WTC11 (cell line): Measurements from ENCODE around the gene TMEM204. TPM values are rescaled to one million over a fixed set of nuclear protein-coding genes. Genes with fewer than 3 reads are reported as not detected.

Experiments used
- ATAC-seq: fragments of 200-7000 bp; cut with Tn5 transposase; 2 replicates; pipeline ENCODE4 v1.10.0; 2021; ENCODE audit warnings: mild to moderate bottlenecking, moderate library complexity
- CTCF ChIA-PET: fragments of 300-600 bp; sonication (Branson Sonifier 250); formaldehyde crosslinking; loops from one replicate; lab custom pipeline; 2021; ENCODE audit warnings: antibody characterized with exemption; lab: Charles Lee
- POLR2A ChIA-PET: fragments of 350-600 bp; sonication (Branson Sonifier 250); formaldehyde crosslinking; loops from one replicate; lab custom pipeline; 2021; ENCODE audit warnings: antibody characterized with exemption; lab: Charles Lee
- DNase-seq: peaks from one replicate; pipeline ENCODE4 v3.0.0; 2021; ENCODE audit warnings: low spot score
- H3K27ac Mint-ChIP-seq: 2 replicates; pipeline ENCODE4 v1.8.0; 2021; ENCODE audit warnings: mixed read lengths
- H3K27me3 Mint-ChIP-seq: 2 replicates; pipeline ENCODE4 v1.8.0; 2021; ENCODE audit warnings: low read depth, mild to moderate bottlenecking, moderate library complexity, mixed read lengths
- H3K36me3 Mint-ChIP-seq: 2 replicates; pipeline ENCODE4 v1.8.0; 2021; ENCODE audit warnings: mixed read lengths
- H3K4me1 Mint-ChIP-seq: 2 replicates; pipeline ENCODE4 v1.8.0; 2022; ENCODE audit warnings: mixed read lengths
- H3K4me3 Mint-ChIP-seq: 2 replicates; pipeline ENCODE4 v1.8.0; 2021; ENCODE audit warnings: mild to moderate bottlenecking, moderate library complexity, mixed read lengths
- H3K9me3 Mint-ChIP-seq: 2 replicates; pipeline ENCODE4 v1.8.0; 2021; ENCODE audit warnings: mixed read lengths
- ATF1 ChIP-seq: sonication (generic); formaldehyde crosslinking; IDR thresholded peaks from 2 replicates; pipeline ENCODE4 v1.8.1; 2023; ENCODE audit warnings: mild to moderate bottlenecking, moderate library complexity, missing genetic modification reagents
- CREM ChIP-seq: sonication (generic); formaldehyde crosslinking; IDR thresholded peaks from 2 replicates; pipeline ENCODE4 v1.8.1; 2022; ENCODE audit warnings: mild to moderate bottlenecking, missing genetic modification reagents, moderate library complexity
- ESRRA ChIP-seq: sonication (generic); formaldehyde crosslinking; IDR thresholded peaks from 2 replicates; pipeline ENCODE4 v1.8.1; 2022; ENCODE audit warnings: mild to moderate bottlenecking, missing genetic modification reagents, borderline replicate concordance
- GRHL2 ChIP-seq: fragments of 250-450 bp; sonication (Bioruptor Pico); IDR thresholded peaks from 2 replicates; pipeline ENCODE4 v1.8.0; 2022; ENCODE audit warnings: mild to moderate bottlenecking, moderate library complexity; ENCODE audit not compliant: insufficient replicate concordance, severe bottlenecking
- GTF2I ChIP-seq: fragments of 250-450 bp; sonication (Bioruptor Pico); conservative IDR thresholded peaks from 2 replicates; pipeline ENCODE4 v1.4.0; 2021; ENCODE audit warnings: mild to moderate bottlenecking
- KAT7 ChIP-seq: sonication (generic); formaldehyde crosslinking; IDR thresholded peaks from 2 replicates; pipeline ENCODE4 v1.8.1; 2023; ENCODE audit warnings: missing genetic modification reagents, mild to moderate bottlenecking, borderline replicate concordance
- NFATC4 ChIP-seq: fragments of 250-450 bp; sonication (Bioruptor Pico); IDR thresholded peaks from 2 replicates; pipeline ENCODE4 v1.9.0; 2021; ENCODE audit warnings: mild to moderate bottlenecking
- NR2C2 ChIP-seq: sonication (generic); formaldehyde crosslinking; IDR thresholded peaks from 2 replicates; pipeline ENCODE4 v1.8.0; 2022; ENCODE audit warnings: mild to moderate bottlenecking, missing genetic modification reagents
- RELA ChIP-seq: sonication (generic); formaldehyde crosslinking; IDR thresholded peaks from 2 replicates; pipeline ENCODE4 v1.8.1; 2022; ENCODE audit warnings: missing genetic modification reagents, mild to moderate bottlenecking, borderline replicate concordance
- total RNA-seq: library from RNA; stranded (reverse); gene quantifications from 3 replicates; pipeline ENCODE4 v1.2.3, GENCODE V29; 2021
- TF ChIP-seq, protein P1 (sequence below): sonication (generic); formaldehyde crosslinking; IDR thresholded peaks from 2 replicates; pipeline ENCODE4 v1.8.1; 2022; ENCODE audit warnings: mild to moderate bottlenecking, moderate library complexity, missing genetic modification reagents
- TF ChIP-seq, protein P2 (sequence below): sonication (generic); formaldehyde crosslinking; IDR thresholded peaks from 2 replicates; pipeline ENCODE4 v1.8.1; 2022; ENCODE audit warnings: mild to moderate bottlenecking, missing genetic modification reagents, moderate library complexity, borderline replicate concordance
- TF ChIP-seq, protein P3 (sequence below): sonication (generic); formaldehyde crosslinking; IDR thresholded peaks from 2 replicates; pipeline ENCODE4 v1.8.0; 2022; ENCODE audit warnings: mild to moderate bottlenecking, missing genetic modification reagents
- TF ChIP-seq, protein P4 (sequence below): sonication (generic); formaldehyde crosslinking; conservative IDR thresholded peaks from 2 replicates; pipeline ENCODE4 v1.8.1; 2023; ENCODE audit warnings: mild to moderate bottlenecking, low read depth, missing genetic modification reagents, moderate library complexity
- TF ChIP-seq, protein P5 (sequence below): fragments of 250-450 bp; sonication (Bioruptor Pico); IDR thresholded peaks from 2 replicates; pipeline ENCODE4 v1.9.0; 2021; ENCODE audit warnings: mild to moderate bottlenecking
- TF ChIP-seq, protein P6 (sequence below): fragments of 250-450 bp; sonication (Bioruptor Pico); IDR thresholded peaks from 2 replicates; pipeline ENCODE4 v2.1.2; 2022; ENCODE audit warnings: mild to moderate bottlenecking, moderate library complexity
- TF ChIP-seq, protein P7 (sequence below): fragments of 250-450 bp; sonication (Bioruptor Pico); IDR thresholded peaks from 2 replicates; pipeline ENCODE4 v1.8.0; 2021; ENCODE audit warnings: mild to moderate bottlenecking
- TF ChIP-seq, protein P8 (sequence below): sonication (generic); formaldehyde crosslinking; IDR thresholded peaks from 2 replicates; pipeline ENCODE4 v1.8.1; 2022; ENCODE audit warnings: low read depth, mild to moderate bottlenecking, moderate library complexity, missing genetic modification reagents, borderline replicate concordance

The TMEM204 gene
- total RNA-seq, 1 experiment from 2014 or later, result 0.35 TPM

DNA sequence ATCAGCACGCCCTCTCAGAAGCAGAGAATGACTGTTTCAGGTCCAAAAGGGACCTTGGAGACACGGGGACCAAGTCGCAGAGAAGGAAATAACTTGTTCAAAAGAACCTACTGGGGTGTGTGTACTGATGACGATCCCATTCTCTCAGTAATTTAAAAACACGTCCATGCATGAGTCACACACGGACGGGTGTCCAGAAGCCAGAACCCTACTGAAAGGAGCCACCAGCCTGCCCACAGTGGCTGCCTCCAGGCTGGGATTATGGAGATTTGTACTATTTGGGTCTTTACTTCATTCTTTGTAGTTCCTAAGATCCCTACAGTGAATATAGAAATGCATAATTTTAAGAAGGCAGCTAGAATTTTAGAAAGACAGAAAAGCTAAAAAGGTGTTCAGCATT is 27.8 kb downstream of the TMEM204 start:
- H3K27me3 Mint-ChIP-seq, result no peaks in the 10 kb centered on the region
- no peak overlapping the region for H3K4me3 Mint-ChIP-seq
- ATAC-seq (no peak), DNase-seq (no peak)
- H3K36me3 Mint-ChIP-seq, result peaks cover 19% of the 10 kb centered on the region
- H3K9me3 Mint-ChIP-seq, result no peaks in the 10 kb centered on the region
- POLR2A ChIA-PET, result interaction anchor here (1.1 kb wide), 1 partner anchor 49 kb away, joined by 5 read pairs; no protein-coding TSS in a partner anchor
- H3K27ac Mint-ChIP-seq, result no peak overlapping the region
- CTCF ChIA-PET, result interaction anchor here (1.3 kb wide), 1 partner anchor 162 kb away, joined by 4 read pairs; no protein-coding TSS in a partner anchor
- no peak for TF ChIP-seq ESRRA (CRISPR knock-in tag)
- TF ChIP-seq, protein P1, sequence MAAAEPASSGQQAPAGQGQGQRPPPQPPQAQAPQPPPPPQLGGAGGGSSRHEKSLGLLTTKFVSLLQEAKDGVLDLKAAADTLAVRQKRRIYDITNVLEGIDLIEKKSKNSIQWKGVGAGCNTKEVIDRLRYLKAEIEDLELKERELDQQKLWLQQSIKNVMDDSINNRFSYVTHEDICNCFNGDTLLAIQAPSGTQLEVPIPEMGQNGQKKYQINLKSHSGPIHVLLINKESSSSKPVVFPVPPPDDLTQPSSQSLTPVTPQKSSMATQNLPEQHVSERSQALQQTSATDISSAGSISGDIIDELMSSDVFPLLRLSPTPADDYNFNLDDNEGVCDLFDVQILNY (CRISPR knock-in tag), result no peak
- TF ChIP-seq, protein P2, sequence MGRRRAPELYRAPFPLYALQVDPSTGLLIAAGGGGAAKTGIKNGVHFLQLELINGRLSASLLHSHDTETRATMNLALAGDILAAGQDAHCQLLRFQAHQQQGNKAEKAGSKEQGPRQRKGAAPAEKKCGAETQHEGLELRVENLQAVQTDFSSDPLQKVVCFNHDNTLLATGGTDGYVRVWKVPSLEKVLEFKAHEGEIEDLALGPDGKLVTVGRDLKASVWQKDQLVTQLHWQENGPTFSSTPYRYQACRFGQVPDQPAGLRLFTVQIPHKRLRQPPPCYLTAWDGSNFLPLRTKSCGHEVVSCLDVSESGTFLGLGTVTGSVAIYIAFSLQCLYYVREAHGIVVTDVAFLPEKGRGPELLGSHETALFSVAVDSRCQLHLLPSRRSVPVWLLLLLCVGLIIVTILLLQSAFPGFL (CRISPR knock-in tag), result no peak
- TF ChIP-seq, protein P3, sequence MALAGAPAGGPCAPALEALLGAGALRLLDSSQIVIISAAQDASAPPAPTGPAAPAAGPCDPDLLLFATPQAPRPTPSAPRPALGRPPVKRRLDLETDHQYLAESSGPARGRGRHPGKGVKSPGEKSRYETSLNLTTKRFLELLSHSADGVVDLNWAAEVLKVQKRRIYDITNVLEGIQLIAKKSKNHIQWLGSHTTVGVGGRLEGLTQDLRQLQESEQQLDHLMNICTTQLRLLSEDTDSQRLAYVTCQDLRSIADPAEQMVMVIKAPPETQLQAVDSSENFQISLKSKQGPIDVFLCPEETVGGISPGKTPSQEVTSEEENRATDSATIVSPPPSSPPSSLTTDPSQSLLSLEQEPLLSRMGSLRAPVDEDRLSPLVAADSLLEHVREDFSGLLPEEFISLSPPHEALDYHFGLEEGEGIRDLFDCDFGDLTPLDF (CRISPR knock-in tag), result no peak
- TF ChIP-seq CREM, result no peak
- TF ChIP-seq, protein P4, sequence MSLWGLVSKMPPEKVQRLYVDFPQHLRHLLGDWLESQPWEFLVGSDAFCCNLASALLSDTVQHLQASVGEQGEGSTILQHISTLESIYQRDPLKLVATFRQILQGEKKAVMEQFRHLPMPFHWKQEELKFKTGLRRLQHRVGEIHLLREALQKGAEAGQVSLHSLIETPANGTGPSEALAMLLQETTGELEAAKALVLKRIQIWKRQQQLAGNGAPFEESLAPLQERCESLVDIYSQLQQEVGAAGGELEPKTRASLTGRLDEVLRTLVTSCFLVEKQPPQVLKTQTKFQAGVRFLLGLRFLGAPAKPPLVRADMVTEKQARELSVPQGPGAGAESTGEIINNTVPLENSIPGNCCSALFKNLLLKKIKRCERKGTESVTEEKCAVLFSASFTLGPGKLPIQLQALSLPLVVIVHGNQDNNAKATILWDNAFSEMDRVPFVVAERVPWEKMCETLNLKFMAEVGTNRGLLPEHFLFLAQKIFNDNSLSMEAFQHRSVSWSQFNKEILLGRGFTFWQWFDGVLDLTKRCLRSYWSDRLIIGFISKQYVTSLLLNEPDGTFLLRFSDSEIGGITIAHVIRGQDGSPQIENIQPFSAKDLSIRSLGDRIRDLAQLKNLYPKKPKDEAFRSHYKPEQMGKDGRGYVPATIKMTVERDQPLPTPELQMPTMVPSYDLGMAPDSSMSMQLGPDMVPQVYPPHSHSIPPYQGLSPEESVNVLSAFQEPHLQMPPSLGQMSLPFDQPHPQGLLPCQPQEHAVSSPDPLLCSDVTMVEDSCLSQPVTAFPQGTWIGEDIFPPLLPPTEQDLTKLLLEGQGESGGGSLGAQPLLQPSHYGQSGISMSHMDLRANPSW (CRISPR knock-in tag), result no peak
- no peak for TF ChIP-seq NR2C2 (CRISPR knock-in tag)
- TF ChIP-seq ATF1 (CRISPR knock-in tag), result no peak
- no peak for TF ChIP-seq RELA (CRISPR knock-in tag)
- no peak for TF ChIP-seq KAT7 (CRISPR knock-in tag)
- TF ChIP-seq, protein P5, sequence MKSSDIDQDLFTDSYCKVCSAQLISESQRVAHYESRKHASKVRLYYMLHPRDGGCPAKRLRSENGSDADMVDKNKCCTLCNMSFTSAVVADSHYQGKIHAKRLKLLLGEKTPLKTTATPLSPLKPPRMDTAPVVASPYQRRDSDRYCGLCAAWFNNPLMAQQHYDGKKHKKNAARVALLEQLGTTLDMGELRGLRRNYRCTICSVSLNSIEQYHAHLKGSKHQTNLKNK (CRISPR knock-in tag), result no peak
- TF ChIP-seq, protein P6, sequence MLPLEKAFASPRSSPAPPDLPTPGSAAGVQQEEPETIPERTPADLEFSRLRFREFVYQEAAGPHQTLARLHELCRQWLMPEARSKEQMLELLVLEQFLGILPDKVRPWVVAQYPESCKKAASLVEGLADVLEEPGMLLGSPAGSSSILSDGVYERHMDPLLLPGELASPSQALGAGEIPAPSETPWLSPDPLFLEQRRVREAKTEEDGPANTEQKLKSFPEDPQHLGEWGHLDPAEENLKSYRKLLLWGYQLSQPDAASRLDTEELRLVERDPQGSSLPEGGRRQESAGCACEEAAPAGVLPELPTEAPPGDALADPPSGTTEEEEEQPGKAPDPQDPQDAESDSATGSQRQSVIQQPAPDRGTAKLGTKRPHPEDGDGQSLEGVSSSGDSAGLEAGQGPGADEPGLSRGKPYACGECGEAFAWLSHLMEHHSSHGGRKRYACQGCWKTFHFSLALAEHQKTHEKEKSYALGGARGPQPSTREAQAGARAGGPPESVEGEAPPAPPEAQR (CRISPR knock-in tag), result no peak
- TF ChIP-seq GRHL2, result no peak
- no peak for TF ChIP-seq GTF2I (CRISPR knock-in tag)
- TF ChIP-seq, protein P7, sequence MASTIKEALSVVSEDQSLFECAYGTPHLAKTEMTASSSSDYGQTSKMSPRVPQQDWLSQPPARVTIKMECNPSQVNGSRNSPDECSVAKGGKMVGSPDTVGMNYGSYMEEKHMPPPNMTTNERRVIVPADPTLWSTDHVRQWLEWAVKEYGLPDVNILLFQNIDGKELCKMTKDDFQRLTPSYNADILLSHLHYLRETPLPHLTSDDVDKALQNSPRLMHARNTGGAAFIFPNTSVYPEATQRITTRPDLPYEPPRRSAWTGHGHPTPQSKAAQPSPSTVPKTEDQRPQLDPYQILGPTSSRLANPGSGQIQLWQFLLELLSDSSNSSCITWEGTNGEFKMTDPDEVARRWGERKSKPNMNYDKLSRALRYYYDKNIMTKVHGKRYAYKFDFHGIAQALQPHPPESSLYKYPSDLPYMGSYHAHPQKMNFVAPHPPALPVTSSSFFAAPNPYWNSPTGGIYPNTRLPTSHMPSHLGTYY (CRISPR knock-in tag), result no peak
- no peak for TF ChIP-seq NFATC4 (CRISPR knock-in tag)
- TF ChIP-seq, protein P8, sequence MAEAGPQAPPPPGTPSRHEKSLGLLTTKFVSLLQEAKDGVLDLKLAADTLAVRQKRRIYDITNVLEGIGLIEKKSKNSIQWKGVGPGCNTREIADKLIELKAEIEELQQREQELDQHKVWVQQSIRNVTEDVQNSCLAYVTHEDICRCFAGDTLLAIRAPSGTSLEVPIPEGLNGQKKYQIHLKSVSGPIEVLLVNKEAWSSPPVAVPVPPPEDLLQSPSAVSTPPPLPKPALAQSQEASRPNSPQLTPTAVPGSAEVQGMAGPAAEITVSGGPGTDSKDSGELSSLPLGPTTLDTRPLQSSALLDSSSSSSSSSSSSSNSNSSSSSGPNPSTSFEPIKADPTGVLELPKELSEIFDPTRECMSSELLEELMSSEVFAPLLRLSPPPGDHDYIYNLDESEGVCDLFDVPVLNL (CRISPR knock-in tag), result no peak
- TF ChIP-seq, all 79 proteins: peak for 0
- peaks cover 19% of the 10 kb centered on the region for H3K4me1 Mint-ChIP-seq
